Cardiac muscle cell (in vitro differentiated cells and primary cell): ENCODE results near the gene HOXB3. TPM values are rescaled to one million over a fixed set of nuclear protein-coding genes. Genes with fewer than 3 reads are reported as not detected.

ENCODE experiments used
- DNase-seq, 2 donors: peaks; one replicate each; pipeline versions ENCODE4 v3.0.0 to v3.0.0-alpha.2; 2010 to 2017; ENCODE audit warnings: low read depth in 1 of 2, low spot score in 1 of 2
- H3K27ac ChIP-seq: fragments of 200-600 bp; sonication (generic); 2 replicates; pipeline ENCODE4 v1.5.1; 2016
- H3K27me3 ChIP-seq: fragments of 200-600 bp; sonication (generic); 2 replicates; pipeline ENCODE4 v1.6.0; 2016; ENCODE audit warnings: control low read depth
- H3K36me3 ChIP-seq: fragments of 200-600 bp; sonication (generic); 2 replicates; pipeline ENCODE4 v1.5.1; 2016; ENCODE audit warnings: control low read depth
- H3K4me1 ChIP-seq: fragments of 200-600 bp; sonication (generic); 2 replicates; pipeline ENCODE4 v1.8.1; 2017; ENCODE audit warnings: low read depth, mild to moderate bottlenecking, mixed run types
- H3K4me3 ChIP-seq: fragments of 200-600 bp; sonication (generic); 2 replicates; pipeline ENCODE4 v1.5.1; 2016; ENCODE audit warnings: mild to moderate bottlenecking
- H3K9me3 ChIP-seq: fragments of 200-600 bp; sonication (generic); 2 replicates; pipeline ENCODE4 v1.5.1; 2017; ENCODE audit warnings: low read depth, mild to moderate bottlenecking, control low read depth
- polyA plus RNA-seq: library from polyadenylated mRNA; unstranded; fragments of >200 nt; fragmentation: Nextera tagmentation; extraction: Ambion mirVana; gene quantifications from 2 replicates; pipeline ENCODE4 v1.2.1, GENCODE V29; 2016
- total RNA-seq: library from RNA; depleted of rRNA; stranded (reverse); fragments of >200 nt; gene quantifications from 2 replicates; pipeline ENCODE4 v1.2.3, GENCODE V29; 2016
- TF ChIP-seq, protein P1 (sequence below): IDR thresholded peaks from 2 replicates; pipeline ENCODE4 v1.5.1; 2012; ENCODE audit warnings: low read depth, mild to moderate bottlenecking, low read length

Gene HOXB3
- total and polyA plus RNA-seq, 2 experiments from 2014 or later: 24.9 to 37.7 TPM

DNA sequence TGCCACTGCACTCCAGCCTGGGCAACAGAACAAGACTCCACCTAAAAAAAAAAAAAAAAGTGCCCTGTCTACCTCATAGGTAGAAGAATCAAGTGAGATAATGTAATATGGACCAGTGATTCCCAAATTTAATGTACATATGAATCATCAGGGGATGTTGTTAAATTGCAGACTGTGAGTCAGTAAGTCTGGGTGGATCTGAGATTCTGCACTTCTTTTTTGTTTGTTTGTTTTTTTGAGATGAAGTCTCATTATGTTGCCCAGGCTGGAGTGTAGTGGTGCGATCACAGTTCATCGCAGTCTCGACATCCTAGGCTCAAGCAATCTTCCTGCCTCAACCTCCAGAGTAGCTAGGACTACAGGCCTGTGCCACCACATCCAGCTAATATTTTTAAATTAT lies 90.8 kb downstream of the HOXB3 start:
- Histone ChIP-seq H3K36me3 (no peaks in the 10 kb centered on the region), H3K27me3 (no peaks in the 10 kb centered on the region), H3K4me1 (peaks cover 71% of the 10 kb centered on the region), H3K4me3 (no peak overlapping the region), H3K9me3 (no peaks in the 10 kb centered on the region), H3K27ac (no peak overlapping the region)
- TF ChIP-seq, protein P1, sequence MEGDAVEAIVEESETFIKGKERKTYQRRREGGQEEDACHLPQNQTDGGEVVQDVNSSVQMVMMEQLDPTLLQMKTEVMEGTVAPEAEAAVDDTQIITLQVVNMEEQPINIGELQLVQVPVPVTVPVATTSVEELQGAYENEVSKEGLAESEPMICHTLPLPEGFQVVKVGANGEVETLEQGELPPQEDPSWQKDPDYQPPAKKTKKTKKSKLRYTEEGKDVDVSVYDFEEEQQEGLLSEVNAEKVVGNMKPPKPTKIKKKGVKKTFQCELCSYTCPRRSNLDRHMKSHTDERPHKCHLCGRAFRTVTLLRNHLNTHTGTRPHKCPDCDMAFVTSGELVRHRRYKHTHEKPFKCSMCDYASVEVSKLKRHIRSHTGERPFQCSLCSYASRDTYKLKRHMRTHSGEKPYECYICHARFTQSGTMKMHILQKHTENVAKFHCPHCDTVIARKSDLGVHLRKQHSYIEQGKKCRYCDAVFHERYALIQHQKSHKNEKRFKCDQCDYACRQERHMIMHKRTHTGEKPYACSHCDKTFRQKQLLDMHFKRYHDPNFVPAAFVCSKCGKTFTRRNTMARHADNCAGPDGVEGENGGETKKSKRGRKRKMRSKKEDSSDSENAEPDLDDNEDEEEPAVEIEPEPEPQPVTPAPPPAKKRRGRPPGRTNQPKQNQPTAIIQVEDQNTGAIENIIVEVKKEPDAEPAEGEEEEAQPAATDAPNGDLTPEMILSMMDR: no peak
- no peak for DNase-seq

Other genes starting within 250 kb of the HOXB3 start
- 0.36 TPM in 1 of 2 replicates, not detected in the other for gene SKAP1, start 160.0 kb downstream of the HOXB3 start, total RNA-seq
- gene SKAP1, start 160.0 kb downstream of the HOXB3 start, polyA plus RNA-seq: 0.65 TPM in 1 of 2 replicates, not detected in the other
- 5.9 and 6.6 TPM in 2 replicates for gene HOXB1, start 59.2 kb downstream of the HOXB3 start, total RNA-seq
- gene HOXB1, start 59.2 kb downstream of the HOXB3 start, polyA plus RNA-seq: 9.1 and 12.4 TPM in 2 replicates
- gene HOXB2, start 45.1 kb downstream of the HOXB3 start, total RNA-seq: 111 and 114 TPM in 2 replicates
- 107 and 116 TPM in 2 replicates for gene HOXB2, start 45.1 kb downstream of the HOXB3 start, polyA plus RNA-seq
- gene HOXB4, start 11.9 kb downstream of the HOXB3 start, total RNA-seq: 12.2 and 12.5 TPM in 2 replicates
- gene HOXB4, start 11.9 kb downstream of the HOXB3 start, polyA plus RNA-seq: 5.4 TPM in 2 replicates
- 0.24 TPM in 1 of 2 replicates, not detected in the other for gene HOXB5, start 3.5 kb upstream of the HOXB3 start, total RNA-seq
- 0.46 and 1.9 TPM in 2 replicates for gene HOXB5, start 3.5 kb upstream of the HOXB3 start, polyA plus RNA-seq
- gene HOXB6, start 14.7 kb upstream of the HOXB3 start, total RNA-seq: 0.12 TPM in 1 of 2 replicates, not detected in the other
- not detected in 2 replicates for gene HOXB6, start 14.7 kb upstream of the HOXB3 start, polyA plus RNA-seq
- gene HOXB7, start 20.8 kb upstream of the HOXB3 start, total RNA-seq: not detected in 2 replicates
- 0.81 TPM in 1 of 2 replicates, not detected in the other for gene HOXB7, start 20.8 kb upstream of the HOXB3 start, polyA plus RNA-seq
- gene HOXB8, start 25.1 kb upstream of the HOXB3 start, total RNA-seq: not detected in 2 replicates
- not detected in 2 replicates for gene HOXB8, start 25.1 kb upstream of the HOXB3 start, polyA plus RNA-seq
- not detected in 2 replicates for gene HOXB9, start 36.1 kb upstream of the HOXB3 start, total RNA-seq
- gene HOXB9, start 36.1 kb upstream of the HOXB3 start, polyA plus RNA-seq: not detected in 2 replicates
- gene PRAC1, start 132.3 kb upstream of the HOXB3 start, total RNA-seq: not detected in 2 replicates
- gene PRAC1, start 132.3 kb upstream of the HOXB3 start, polyA plus RNA-seq: not detected in 2 replicates
- not detected in 2 replicates for gene PRAC2, start 132.9 kb upstream of the HOXB3 start, total RNA-seq
- gene PRAC2, start 132.9 kb upstream of the HOXB3 start, polyA plus RNA-seq: not detected in 2 replicates
- not detected in 2 replicates for gene HOXB13, start 138.5 kb upstream of the HOXB3 start, total RNA-seq
- gene HOXB13, start 138.5 kb upstream of the HOXB3 start, polyA plus RNA-seq: not detected in 2 replicates
- gene TTLL6, start 227.0 kb upstream of the HOXB3 start, total RNA-seq: 0.03 TPM in 1 of 2 replicates, not detected in the other
- not detected in 2 replicates for gene TTLL6, start 227.0 kb upstream of the HOXB3 start, polyA plus RNA-seq
- gene CALCOCO2, start 240.8 kb upstream of the HOXB3 start, total RNA-seq: 23.8 and 35.3 TPM in 2 replicates
- 38.6 and 56.4 TPM in 2 replicates for gene CALCOCO2, start 240.8 kb upstream of the HOXB3 start, polyA plus RNA-seq